Psoas muscle (tissue), 8 donors: ENCODE data around the gene KCNK16. TPM values are rescaled to one million over a fixed set of nuclear protein-coding genes. Genes with fewer than 3 reads are reported as not detected.

Experiments used
- ATAC-seq, 4 donors: fragments of 200-7000 bp; cut with Tn5 transposase; one replicate each; pipeline ENCODE4 v1.9.1; 2020; ENCODE audit warnings: moderate library complexity in 3 of 4, mild to moderate bottlenecking in 2 of 4
- DNase-seq, 2 donors: peaks; one replicate each; pipeline ENCODE4 v3.0.0-alpha.2; 2020
- H3K27ac ChIP-seq: fragments of 200-600 bp; one replicate; pipeline ENCODE4 v1.8.0; 2022
- H3K27me3 ChIP-seq, 3 donors: fragments of 200-600 bp in 1 of 3; one replicate each; pipeline versions ENCODE4 v1.6.1 to v1.8.0; 2013 to 2022; ENCODE audit warnings: low read length in 2 of 3, mild to moderate bottlenecking in 2 of 3, moderate library complexity in 1 of 3; ENCODE audit not compliant: insufficient read depth in 3 of 3
- H3K36me3 ChIP-seq, 2 donors: fragments of 200-600 bp in 1 of 2; one replicate each; pipeline versions ENCODE4 v1.6.1 to v1.8.0; 2013 to 2022; ENCODE audit warnings: low read depth in 1 of 2, mild to moderate bottlenecking in 1 of 2, moderate library complexity in 1 of 2; ENCODE audit not compliant: insufficient read depth in 1 of 2
- H3K4me1 ChIP-seq: fragments of 200-600 bp; one replicate; pipeline ENCODE4 v1.8.0; 2022
- H3K4me3 ChIP-seq: fragments of 200-600 bp; one replicate; pipeline ENCODE4 v1.8.0; 2022; ENCODE audit warnings: mild to moderate bottlenecking
- H3K9me3 ChIP-seq: fragments of 200-600 bp; one replicate; pipeline ENCODE4 v1.8.0; 2022
- WGBS, 3 donors: extraction: QIAGEN DNeasy Blood & Tissue Kit; methylation state at CpG; one replicate each; pipeline versions ENCODE4 v1.1.6 to v1.1.7; 2013; 5-methylcytosine and 5-hydroxymethylcytosine counted together
- intact Hi-C, 2 donors: fragments of 100-400 bp; cut with DNase I; formaldehyde crosslinking; loops; one replicate each; pipeline versions ENCODE4 v1.11.0 to v1.14.2; 2022
- long read RNA-seq, 2 donors: library from polyadenylated mRNA; unstranded; transcript quantifications; one replicate each; pipeline ENCODE4 v2.0.0, GENCODE V29; 2021
- polyA plus RNA-seq, 3 donors: library from polyadenylated mRNA; stranded (reverse); fragments of 200-250 nt; gene quantifications; one replicate each; pipeline ENCODE4 v1.2.3, GENCODE V29; 2013
- total RNA-seq, 4 donors: library from RNA; stranded (reverse); fragmentation: NEBNext Ultra II Directional in 2 of 4; extraction: Animal tissue kit (Norgen Biotek cat#: 25700) in 2 of 4; gene quantifications; one replicate each; pipeline versions ENCODE4 v1.2.1 to v1.2.4, GENCODE V29; 2021 to 2023
- TF ChIP-seq, protein P1 (sequence below): fragments of 200-600 bp; IDR thresholded peaks from one replicate; pipeline ENCODE4 v1.8.0; 2022; ENCODE audit warnings: antibody characterized with exemption
- donor health status: healthy with polysubstance abuse.
- donor health status: DM: no; HTN: no; CAD: no; lungs with moderate emphysema.
- donor health status: Bipolar disorder and iron deficiency.
- donor health status: healthy.
- donor health status: DM: yes; HTN: yes; CAD: no.
- donor health status: DM: no; HTN: no; CAD: no.
- donor health status: DM: no; HTN: no; CAD: no.
- donor health status: DM: yes; HTN: yes; CAD: no.

KCNK16 gene
- total RNA-seq (not detected), polyA plus RNA-seq (not detected)
- long read RNA-seq, donor 1: 0 reads
- long read RNA-seq, donor 2: 0 reads

DNA sequence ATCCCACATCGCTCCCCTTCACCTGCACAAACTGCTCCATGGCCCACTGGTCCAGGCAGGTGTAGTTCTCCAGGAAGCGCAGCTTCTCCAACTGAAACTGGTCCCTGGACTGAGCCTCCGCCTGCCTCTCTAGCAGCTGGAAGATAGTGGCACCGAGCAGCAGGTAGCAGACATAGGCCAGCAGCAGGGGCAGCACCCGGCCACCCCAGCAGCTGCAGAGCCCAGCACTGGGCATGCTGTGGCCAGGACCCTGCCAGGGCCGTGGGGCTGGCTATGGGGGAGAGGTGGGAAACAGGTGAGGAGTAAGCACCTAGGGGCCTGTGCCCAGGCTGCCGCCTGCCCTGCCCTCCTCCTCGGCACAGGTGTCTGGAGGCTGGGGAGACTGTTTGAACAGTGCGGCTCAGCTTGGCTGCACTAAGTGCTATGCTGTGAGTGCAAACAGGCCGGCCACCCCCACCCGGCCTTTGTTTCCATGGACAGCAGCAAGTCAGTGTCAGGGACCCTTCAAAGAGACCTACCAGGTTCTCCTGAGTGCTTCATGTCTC, at the start of gene KCNK16:
Gene KCNK16, minus strand, starts transcription at position 397 of the 545 bp plus-strand sequence. Its CDS starts 162 bp downstream, at position 235.
- Histone ChIP-seq H3K4me1 (no peaks in the 10 kb centered on the region), H3K27ac (no peak within 1 kb of the TSS), H3K9me3 (no peaks in the 10 kb centered on the region), H3K4me3 (no peak within 1 kb of the TSS), H3K36me3 (no peaks in the 10 kb centered on the region), H3K27me3 (peaks cover 0 to 2% (median 0%) of the 10 kb centered on the region in 3 donors)
- DNase-seq: no peak
- ATAC-seq: no peak
- TF ChIP-seq, protein P1, sequence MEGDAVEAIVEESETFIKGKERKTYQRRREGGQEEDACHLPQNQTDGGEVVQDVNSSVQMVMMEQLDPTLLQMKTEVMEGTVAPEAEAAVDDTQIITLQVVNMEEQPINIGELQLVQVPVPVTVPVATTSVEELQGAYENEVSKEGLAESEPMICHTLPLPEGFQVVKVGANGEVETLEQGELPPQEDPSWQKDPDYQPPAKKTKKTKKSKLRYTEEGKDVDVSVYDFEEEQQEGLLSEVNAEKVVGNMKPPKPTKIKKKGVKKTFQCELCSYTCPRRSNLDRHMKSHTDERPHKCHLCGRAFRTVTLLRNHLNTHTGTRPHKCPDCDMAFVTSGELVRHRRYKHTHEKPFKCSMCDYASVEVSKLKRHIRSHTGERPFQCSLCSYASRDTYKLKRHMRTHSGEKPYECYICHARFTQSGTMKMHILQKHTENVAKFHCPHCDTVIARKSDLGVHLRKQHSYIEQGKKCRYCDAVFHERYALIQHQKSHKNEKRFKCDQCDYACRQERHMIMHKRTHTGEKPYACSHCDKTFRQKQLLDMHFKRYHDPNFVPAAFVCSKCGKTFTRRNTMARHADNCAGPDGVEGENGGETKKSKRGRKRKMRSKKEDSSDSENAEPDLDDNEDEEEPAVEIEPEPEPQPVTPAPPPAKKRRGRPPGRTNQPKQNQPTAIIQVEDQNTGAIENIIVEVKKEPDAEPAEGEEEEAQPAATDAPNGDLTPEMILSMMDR: no peak
- WGBS, 3 donors: 71 to 84% (median 80%) methylated on average over 10 to 11 of the region's 11 CpGs
- intact Hi-C loops: no loop called here

DNA sequence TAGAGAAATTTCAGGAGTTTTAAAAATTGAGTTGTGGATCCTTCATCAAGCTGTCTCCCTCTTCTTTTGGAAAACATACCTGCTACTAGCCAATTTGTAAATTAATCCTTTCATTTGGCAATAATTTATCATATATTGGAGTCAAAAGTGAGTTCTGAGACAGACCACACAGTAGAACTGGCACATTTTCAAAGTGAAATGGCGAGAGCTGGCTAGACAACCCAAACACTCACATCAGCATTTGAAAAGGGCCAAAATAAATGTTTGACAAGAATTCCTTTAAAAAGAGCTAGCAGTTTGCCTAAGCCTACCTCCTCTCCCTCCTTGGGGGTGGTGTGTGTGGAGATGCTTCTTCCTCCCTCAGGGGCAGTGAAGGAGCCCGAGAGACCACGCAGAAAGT, 47.9 kb upstream of the KCNK16 start:
- 70 to 78% (median 71%) methylated on average over 3 of the region's 3 CpGs for WGBS, 3 donors
- H3K27me3 ChIP-seq: no peaks in the 10 kb centered on the region
- no peak overlapping the region for H3K4me3 ChIP-seq
- ATAC-seq (no peak), DNase-seq (no peak)
- no peaks in the 10 kb centered on the region for H3K36me3 ChIP-seq
- H3K9me3 ChIP-seq: no peaks in the 10 kb centered on the region
- intact Hi-C loops: no loop called here
- TF ChIP-seq, protein P1: no peak
- no peak overlapping the region for H3K27ac ChIP-seq
- no peaks in the 10 kb centered on the region for H3K4me1 ChIP-seq

DNA sequence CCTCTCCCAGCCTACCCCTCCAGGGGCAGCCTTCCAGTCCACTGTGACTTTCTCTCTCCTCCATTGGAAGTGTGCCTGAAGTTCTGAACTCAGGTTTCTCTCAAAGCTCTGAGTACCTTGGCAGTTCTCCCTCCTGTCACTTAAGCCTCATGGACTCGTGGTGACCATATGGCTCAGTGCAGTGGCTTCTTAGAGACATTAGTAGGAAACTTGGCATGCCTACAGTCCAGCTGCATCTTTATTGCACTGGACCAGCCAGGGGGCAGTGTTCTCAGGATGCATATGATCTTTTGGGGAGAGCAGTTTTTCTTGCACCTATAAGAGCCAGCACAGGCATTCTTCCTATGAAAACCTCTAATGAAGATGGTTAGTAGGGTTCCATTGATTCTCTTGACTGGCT, 47.5 kb upstream of the KCNK16 start:
- H3K9me3 ChIP-seq: no peaks in the 10 kb centered on the region
- no peak for DNase-seq
- TF ChIP-seq, protein P1: no peak
- no peaks in the 10 kb centered on the region for H3K27me3 ChIP-seq
- no peak for ATAC-seq
- H3K27ac ChIP-seq: no peak overlapping the region
- WGBS, 3 donors: 6 to 14% (median 14%) methylated on average over 1 of the region's 1 CpG
- H3K4me3 ChIP-seq: no peak overlapping the region
- H3K36me3 ChIP-seq: no peaks in the 10 kb centered on the region
- H3K4me1 ChIP-seq: no peaks in the 10 kb centered on the region
- intact Hi-C loops: loop anchor here in 1 of 2 donors (10.0 kb wide), 1 partner anchor 945 kb away; no protein-coding TSS in a partner anchor

DNA sequence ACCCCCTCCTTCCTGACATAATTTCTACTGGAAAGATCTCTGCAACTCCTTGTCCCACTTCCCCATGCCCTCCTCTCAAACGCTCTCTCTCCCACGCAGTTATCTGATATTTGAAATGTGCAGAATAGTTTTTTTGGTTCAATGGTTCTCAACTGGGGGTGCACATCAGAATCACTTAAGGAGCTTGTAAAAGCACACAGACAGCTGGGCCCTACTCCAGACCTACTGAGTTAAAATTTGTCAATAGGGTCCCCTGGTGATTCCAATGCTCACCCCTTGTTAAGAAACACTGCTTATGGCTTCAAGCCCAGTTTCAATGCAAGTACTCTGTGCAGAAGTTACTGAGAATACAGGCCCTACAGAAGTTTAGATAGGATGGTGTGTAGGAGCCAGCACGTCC, 45.2 kb upstream of the KCNK16 start:
- ATAC-seq (no peak), DNase-seq (no peak)
- Histone ChIP-seq H3K9me3 (no peaks in the 10 kb centered on the region), H3K36me3 (no peaks in the 10 kb centered on the region), H3K27me3 (no peaks in the 10 kb centered on the region), H3K4me3 (no peak overlapping the region), H3K4me1 (no peaks in the 10 kb centered on the region), H3K27ac (no peak overlapping the region)
- TF ChIP-seq, protein P1: no peak
- 84 to 89% (median 87%) methylated on average over 3 of the region's 3 CpGs for WGBS, 3 donors
- intact Hi-C loops: loop anchor here in 1 of 2 donors (10.0 kb wide), 1 partner anchor 947 kb away; no protein-coding TSS in a partner anchor
